HCT116 (cell line): ENCODE data around the gene TTC33. TPM values are rescaled to one million over a fixed set of nuclear protein-coding genes. Genes with fewer than 3 reads are reported as not detected.

ENCODE experiments used
- ATAC-seq: fragments of 200-7000 bp; cut with Tn5 transposase; 2 replicates; pipeline ENCODE4 v1.9.1; 2020; ENCODE audit warnings: mild to moderate bottlenecking, moderate library complexity
- BruUV-seq: library from RNA; stranded (reverse); fragments of 400-500 nt; replicated peaks from 2 replicates; lab custom pipeline; 2021; lab: Mats Ljungman, UMichigan
- CTCF ChIA-PET: fragments of 300-600 bp; sonication (Branson Sonifier 250); formaldehyde crosslinking; loops from one replicate; lab custom pipeline; 2021; ENCODE audit warnings: antibody characterized with exemption; lab: Charles Lee
- POLR2A ChIA-PET: fragments of 300-600, 350-600 bp; sonication (Branson Sonifier 250); formaldehyde crosslinking; loops from one replicate; lab custom pipeline; 2021; ENCODE audit warnings: antibody characterized with exemption; lab: Charles Lee
- RAD21 ChIA-PET, 2 experiments: fragments of 300-600 bp; sonication (Branson Sonifier 250); formaldehyde crosslinking; loops; one replicate each; lab custom pipeline; 2023; ENCODE audit warnings: low total read pairs in 2 of 2; ENCODE audit not compliant: uncharacterized antibody in 2 of 2, unreplicated experiment in 2 of 2, low non-redundant PET in 1 of 2; lab: Charles Lee
- DNase-seq: peaks from one replicate; pipeline ENCODE4 v3.0.0-alpha.2; 2010; ENCODE audit warnings: low read depth, low spot score
- H2AFZ ChIP-seq: fragments of 200-600 bp; shearing (Covaris generic), sonication (generic); 2 replicates; pipeline ENCODE4 v1.6.1; 2017; ENCODE audit warnings: low read depth, mixed run types, mixed read lengths, antibody characterized with exemption, low read length; ENCODE audit not compliant: poor library complexity, severe bottlenecking
- H3K27ac ChIP-seq: 2 replicates; pipeline ENCODE4 v1.5.1; 2012; ENCODE audit warnings: low read depth, low read length
- H3K27me3 ChIP-seq: fragments of 200-600 bp; sonication (generic); 2 replicates; pipeline ENCODE4 v1.6.1; 2016; ENCODE audit warnings: mixed run types, low read length, mixed read lengths; ENCODE audit not compliant: insufficient read depth
- H3K36me3 ChIP-seq, 2 experiments: fragments of 200-500 bp in 1 of 2; fragments of 200-600 bp in 1 of 2; sonication (Bioruptor generic) in 1 of 2; sonication (generic) in 1 of 2; 2 replicates each; pipeline versions ENCODE4 v1.5.1 to v1.6.1; 2014 to 2016; ENCODE audit warnings: low read length in 2 of 2, inconsistent platforms in 1 of 2, mixed read lengths in 1 of 2, mixed run types in 1 of 2; ENCODE audit not compliant: insufficient read depth in 2 of 2, control insufficient read depth in 1 of 2
- H3K4me1 ChIP-seq, 2 experiments: fragments of 200-600 bp in 1 of 2; sonication (generic) in 1 of 2; 2 replicates each; pipeline versions ENCODE4 v1.5.1 to v1.6.1; 2012 to 2017; ENCODE audit warnings: low read length in 2 of 2, inconsistent platforms in 1 of 2, mild to moderate bottlenecking in 1 of 2, mixed read lengths in 1 of 2, mixed run types in 1 of 2, moderate library complexity in 1 of 2; ENCODE audit not compliant: insufficient read depth in 2 of 2, control insufficient read depth in 1 of 2
- H3K4me2 ChIP-seq: fragments of 200-600 bp; sonication (generic); 2 replicates; pipeline ENCODE4 v1.6.1; 2017; ENCODE audit warnings: mixed run types, low read length, mixed read lengths
- H3K4me3 ChIP-seq, 2 experiments: fragments of 200-600 bp in 1 of 2; sonication (generic) in 1 of 2; replicated peaks in 1 of 2; 2 replicates each; pipeline ENCODE4 v1.5.1; 2011 to 2016; ENCODE audit warnings: low read length in 2 of 2, control low read depth in 1 of 2, low read depth in 1 of 2, mild to moderate bottlenecking in 1 of 2, mixed read lengths in 1 of 2, mixed run types in 1 of 2
- H3K79me2 ChIP-seq: fragments of 200-600 bp; sonication (generic); 2 replicates; pipeline ENCODE4 v1.6.1; 2017; ENCODE audit warnings: mild to moderate bottlenecking, mixed run types, low read length, moderate library complexity, mixed read lengths; ENCODE audit not compliant: insufficient read depth
- H3K9ac ChIP-seq: fragments of 200-600 bp; sonication (generic); 2 replicates; pipeline ENCODE4 v1.6.1; 2016; ENCODE audit warnings: low read length, mixed read lengths
- H3K9me2 ChIP-seq: fragments of 200-600 bp; sonication (generic), shearing (Covaris generic); 2 replicates; pipeline ENCODE4 v1.6.1; 2017; ENCODE audit warnings: mixed run types, mild to moderate bottlenecking, moderate library complexity; ENCODE audit not compliant: insufficient read depth
- H3K9me3 ChIP-seq, 2 experiments: fragments of 200-500 bp in 1 of 2; fragments of 200-600 bp in 1 of 2; sonication (Bioruptor generic) in 1 of 2; sonication (generic) in 1 of 2; 2 replicates each; pipeline ENCODE4 v1.6.1; 2014 to 2017; ENCODE audit warnings: low read length in 2 of 2, mixed read lengths in 2 of 2, inconsistent platforms in 1 of 2, low read depth in 1 of 2, mild to moderate bottlenecking in 1 of 2, mixed run types in 1 of 2, moderate library complexity in 1 of 2; ENCODE audit not compliant: control insufficient read depth in 1 of 2, insufficient read depth in 1 of 2
- H4K20me1 ChIP-seq: fragments of 200-600 bp; sonication (generic), shearing (Covaris generic); 2 replicates; pipeline ENCODE4 v1.6.1; 2017; ENCODE audit warnings: mixed run types, mild to moderate bottlenecking, moderate library complexity; ENCODE audit not compliant: insufficient read depth
- FOSL1 ChIP-seq: IDR thresholded peaks from 2 replicates; pipeline ENCODE4 v1.6.1; 2012; ENCODE audit warnings: low read depth
- JUND ChIP-seq: IDR thresholded peaks from 2 replicates; pipeline ENCODE4 v1.6.1; 2012
- POLR2A ChIP-seq: IDR thresholded peaks from 2 replicates; pipeline ENCODE4 v1.7.0; 2011; ENCODE audit warnings: borderline replicate concordance; ENCODE audit not compliant: insufficient read depth, insufficient read length; ENCODE audit errors: extremely low read depth
- POLR2AphosphoS5 ChIP-seq: IDR thresholded peaks from 2 replicates; pipeline ENCODE4 v1.6.1; 2011; ENCODE audit warnings: mild to moderate bottlenecking, low read depth, low read length, moderate library complexity
- SP1 ChIP-seq: IDR thresholded peaks from 2 replicates; pipeline ENCODE4 v1.6.1; 2012; ENCODE audit warnings: low read depth
- TCF7L2 ChIP-seq: IDR thresholded peaks from 2 replicates; pipeline ENCODE4 v1.7.0; 2011; ENCODE audit warnings: borderline replicate concordance, inconsistent platforms; ENCODE audit not compliant: insufficient read depth, insufficient read length; ENCODE audit errors: extremely low read depth
- YY1 ChIP-seq: IDR thresholded peaks from 2 replicates; pipeline ENCODE4 v1.6.1; 2011; ENCODE audit warnings: low read length, low read depth, moderate library complexity, mild to moderate bottlenecking; ENCODE audit not compliant: insufficient replicate concordance; ENCODE audit errors: extremely low read depth
- ZNF274 ChIP-seq: fragments of 200-500 bp; sonication (Bioruptor generic); IDR thresholded peaks from 2 replicates; pipeline ENCODE4 v1.6.1; 2014; ENCODE audit warnings: mild to moderate bottlenecking, low read depth, low read length, inconsistent platforms
- intact Hi-C: fragments of 100-400 bp; cut with micrococcal nuclease; formaldehyde crosslinking; loops from 2 replicates; pipeline ENCODE4 v1.10.0; 2022
- total RNA-seq: library from RNA; stranded (reverse); gene quantifications from one replicate; pipeline ENCODE4 v1.2.1, GENCODE V29; 2021; ENCODE audit not compliant: unreplicated experiment
- TF ChIP-seq, protein P1 (sequence below): IDR thresholded peaks from 2 replicates; pipeline ENCODE4 v1.6.1; 2012; ENCODE audit warnings: low read depth
- TF ChIP-seq, protein P2 (sequence below): IDR thresholded peaks from 2 replicates; pipeline ENCODE4 v1.6.1; 2012

The TTC33 gene
- total RNA-seq, 1 experiment from 2014 or later, result 14.5 TPM

DNA sequence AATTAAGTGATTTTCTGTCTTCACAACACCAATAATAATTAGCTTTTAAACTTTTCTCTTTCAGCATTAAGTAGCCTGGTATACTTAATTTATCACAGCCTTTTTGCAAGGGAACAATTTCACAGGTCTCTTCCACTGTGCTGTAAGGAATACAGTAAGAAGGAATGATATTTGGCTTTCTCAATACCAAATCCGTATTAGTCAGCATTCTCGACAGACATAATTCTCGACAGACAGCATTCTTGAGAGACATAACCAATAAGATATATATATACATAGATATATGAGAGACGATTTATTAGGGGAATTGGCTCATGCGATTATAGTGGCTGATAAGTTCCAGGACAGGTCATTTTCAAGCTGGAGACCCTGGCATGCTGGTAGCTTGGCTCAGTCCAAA lies 24.4 kb upstream of the TTC33 start:
- Histone ChIP-seq H2AFZ (no peak overlapping the region), H3K79me2 (peaks cover 73% of the 10 kb centered on the region), H3K27me3 (no peaks in the 10 kb centered on the region), H4K20me1 (peaks cover 21% of the 10 kb centered on the region; the same call in 1 of the 2 replicates), H3K27ac (no peak overlapping the region), H3K9me2 (no peaks in the 10 kb centered on the region), H3K4me1 (peaks cover 0 to 7% of the 10 kb centered on the region in 2 experiments; a peak in 2 of 4 replicates), H3K9me3 (no peaks in the 10 kb centered on the region), H3K9ac (no peak overlapping the region), H3K4me2 (no peak overlapping the region), H3K4me3 (no peak overlapping the region), H3K36me3 (peaks cover 6 to 7% of the 10 kb centered on the region in 2 experiments; a peak in 3 of 4 replicates)
- RAD21 ChIA-PET, result no interaction called here
- TF ChIP-seq FOSL1, result no peak
- TF ChIP-seq YY1, result no peak
- BruUV-seq, result no TSS peak
- CTCF ChIA-PET, result no interaction called here
- ATAC-seq, result no peak
- no peak for DNase-seq
- intact Hi-C loops, result no loop called here
- POLR2A ChIA-PET, result no interaction called here

DNA sequence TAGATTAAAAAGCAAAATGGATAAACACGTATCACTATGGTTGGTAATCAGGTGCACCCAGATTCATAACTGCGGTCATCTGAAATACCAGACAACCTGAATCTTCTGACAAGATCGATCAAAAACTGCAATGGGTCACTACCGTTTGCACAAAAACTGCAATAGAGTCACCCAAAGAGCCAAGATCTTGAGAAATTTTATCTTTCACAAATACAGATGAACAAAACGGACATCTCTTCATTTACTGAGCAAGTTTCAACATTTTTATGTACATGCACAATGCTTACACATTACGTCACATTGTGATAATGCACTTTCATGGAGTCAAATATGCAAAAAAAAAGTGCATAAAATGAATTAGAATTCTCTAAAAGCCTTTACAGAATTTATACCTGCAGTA lies 23.8 kb upstream of the TTC33 start:
- CTCF ChIA-PET, result no interaction called here
- Histone ChIP-seq H3K4me3 (no peak overlapping the region), H3K27ac (no peak overlapping the region), H3K9ac (no peak overlapping the region), H2AFZ (no peak overlapping the region)
- no peak for TF ChIP-seq SP1
- TF ChIP-seq, protein P1, sequence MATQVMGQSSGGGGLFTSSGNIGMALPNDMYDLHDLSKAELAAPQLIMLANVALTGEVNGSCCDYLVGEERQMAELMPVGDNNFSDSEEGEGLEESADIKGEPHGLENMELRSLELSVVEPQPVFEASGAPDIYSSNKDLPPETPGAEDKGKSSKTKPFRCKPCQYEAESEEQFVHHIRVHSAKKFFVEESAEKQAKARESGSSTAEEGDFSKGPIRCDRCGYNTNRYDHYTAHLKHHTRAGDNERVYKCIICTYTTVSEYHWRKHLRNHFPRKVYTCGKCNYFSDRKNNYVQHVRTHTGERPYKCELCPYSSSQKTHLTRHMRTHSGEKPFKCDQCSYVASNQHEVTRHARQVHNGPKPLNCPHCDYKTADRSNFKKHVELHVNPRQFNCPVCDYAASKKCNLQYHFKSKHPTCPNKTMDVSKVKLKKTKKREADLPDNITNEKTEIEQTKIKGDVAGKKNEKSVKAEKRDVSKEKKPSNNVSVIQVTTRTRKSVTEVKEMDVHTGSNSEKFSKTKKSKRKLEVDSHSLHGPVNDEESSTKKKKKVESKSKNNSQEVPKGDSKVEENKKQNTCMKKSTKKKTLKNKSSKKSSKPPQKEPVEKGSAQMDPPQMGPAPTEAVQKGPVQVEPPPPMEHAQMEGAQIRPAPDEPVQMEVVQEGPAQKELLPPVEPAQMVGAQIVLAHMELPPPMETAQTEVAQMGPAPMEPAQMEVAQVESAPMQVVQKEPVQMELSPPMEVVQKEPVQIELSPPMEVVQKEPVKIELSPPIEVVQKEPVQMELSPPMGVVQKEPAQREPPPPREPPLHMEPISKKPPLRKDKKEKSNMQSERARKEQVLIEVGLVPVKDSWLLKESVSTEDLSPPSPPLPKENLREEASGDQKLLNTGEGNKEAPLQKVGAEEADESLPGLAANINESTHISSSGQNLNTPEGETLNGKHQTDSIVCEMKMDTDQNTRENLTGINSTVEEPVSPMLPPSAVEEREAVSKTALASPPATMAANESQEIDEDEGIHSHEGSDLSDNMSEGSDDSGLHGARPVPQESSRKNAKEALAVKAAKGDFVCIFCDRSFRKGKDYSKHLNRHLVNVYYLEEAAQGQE, result no peak
- no peak for TF ChIP-seq JUND
- no peak for TF ChIP-seq POLR2AphosphoS5
- TF ChIP-seq ZNF274, result no peak
- no peak for TF ChIP-seq TCF7L2
- TF ChIP-seq, protein P2, sequence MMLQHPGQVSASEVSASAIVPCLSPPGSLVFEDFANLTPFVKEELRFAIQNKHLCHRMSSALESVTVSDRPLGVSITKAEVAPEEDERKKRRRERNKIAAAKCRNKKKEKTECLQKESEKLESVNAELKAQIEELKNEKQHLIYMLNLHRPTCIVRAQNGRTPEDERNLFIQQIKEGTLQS, result no peak
- no peak for TF ChIP-seq POLR2A
- TF ChIP-seq, all 23 proteins: peak for 0
- Histone ChIP-seq H3K79me2 (peaks cover 70% of the 10 kb centered on the region), H3K9me3 (no peaks in the 10 kb centered on the region), H3K4me2 (no peak overlapping the region), H4K20me1 (peaks cover 19% of the 10 kb centered on the region; the same call in 1 of the 2 replicates), H3K4me1 (peaks cover 0 to 5% of the 10 kb centered on the region in 2 experiments; a peak in 2 of 4 replicates), H3K27me3 (no peaks in the 10 kb centered on the region), H3K9me2 (no peaks in the 10 kb centered on the region), H3K36me3 (peaks cover 7 to 8% of the 10 kb centered on the region in 2 experiments; a peak in 3 of 4 replicates)
- no peak for DNase-seq
- BruUV-seq, result no TSS peak
- ChIA-PET POLR2A (no interaction called here), RAD21 (no interaction called here)
- intact Hi-C loops, result loop anchor here (10.0 kb wide), 1 partner anchor 65 kb away; no protein-coding TSS in a partner anchor
- ATAC-seq, result no peak
